ENCODE measurements around the gene SIM2.

SIM2 gene

DNA sequence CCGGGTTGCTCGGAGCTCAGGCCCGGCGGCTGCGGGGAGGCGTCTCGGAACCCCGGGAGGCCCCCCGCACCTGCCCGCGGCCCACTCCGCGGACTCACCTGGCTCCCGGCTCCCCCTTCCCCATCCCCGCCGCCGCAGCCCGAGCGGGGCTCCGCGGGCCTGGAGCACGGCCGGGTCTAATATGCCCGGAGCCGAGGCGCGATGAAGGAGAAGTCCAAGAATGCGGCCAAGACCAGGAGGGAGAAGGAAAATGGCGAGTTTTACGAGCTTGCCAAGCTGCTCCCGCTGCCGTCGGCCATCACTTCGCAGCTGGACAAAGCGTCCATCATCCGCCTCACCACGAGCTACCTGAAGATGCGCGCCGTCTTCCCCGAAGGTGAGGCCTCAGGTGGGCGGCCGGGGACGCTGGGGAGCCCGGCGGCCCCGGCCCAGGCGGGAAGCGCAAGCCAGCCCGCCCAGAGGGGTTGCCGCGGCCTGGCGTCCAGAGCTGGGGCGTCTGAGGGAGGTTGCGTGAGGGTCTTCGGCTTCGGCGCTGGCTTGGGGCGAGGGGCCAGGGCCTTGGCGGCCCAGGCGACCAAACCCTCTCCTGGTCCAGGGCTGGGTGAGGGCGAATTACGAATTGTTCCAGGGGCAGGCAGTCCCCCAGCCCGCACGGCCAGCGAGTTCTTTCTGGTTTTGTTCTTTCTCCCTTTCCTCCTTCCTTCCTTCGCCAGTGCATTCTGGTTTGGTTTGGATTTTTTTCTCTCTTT is 805 bp downstream of the SIM2 start:
- no peak for DNase-seq (ENCODE audit: low spot score)

DNA sequence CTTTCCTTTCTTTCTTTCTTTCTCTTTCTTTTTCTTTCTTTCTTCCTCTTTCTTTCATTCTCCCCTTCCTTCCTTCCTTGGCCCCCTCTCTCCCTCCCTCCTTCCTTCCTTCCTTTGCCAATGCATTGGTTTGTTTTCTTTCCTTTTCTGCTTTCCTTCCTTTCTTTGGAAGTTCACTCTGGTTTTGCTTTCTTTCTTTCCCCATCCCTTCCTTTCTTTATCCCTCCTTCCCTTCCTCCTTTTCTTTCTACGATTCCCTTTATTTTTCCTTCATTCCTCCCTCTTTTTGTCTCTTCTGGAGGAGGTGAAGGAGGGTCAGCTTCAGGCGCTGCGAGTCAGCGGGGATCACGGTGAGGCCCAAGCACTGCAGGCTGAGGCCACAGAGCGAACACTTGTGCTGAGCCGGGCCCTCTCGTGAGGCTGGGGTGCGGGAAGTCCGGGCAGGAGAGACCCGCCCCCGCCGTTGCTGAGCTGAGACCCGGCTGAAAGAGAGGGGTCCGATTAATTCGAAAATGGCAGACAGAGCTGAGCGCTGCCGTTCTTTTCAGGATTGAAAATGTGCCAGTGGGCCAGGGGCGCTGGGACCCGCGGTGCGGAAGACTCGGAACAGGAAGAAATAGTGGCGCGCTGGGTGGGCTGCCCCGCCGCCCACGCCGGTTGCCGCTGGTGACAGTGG is 1.5 kb downstream of the SIM2 start:
- no peak for DNase-seq (ENCODE audit: low spot score)

DNA sequence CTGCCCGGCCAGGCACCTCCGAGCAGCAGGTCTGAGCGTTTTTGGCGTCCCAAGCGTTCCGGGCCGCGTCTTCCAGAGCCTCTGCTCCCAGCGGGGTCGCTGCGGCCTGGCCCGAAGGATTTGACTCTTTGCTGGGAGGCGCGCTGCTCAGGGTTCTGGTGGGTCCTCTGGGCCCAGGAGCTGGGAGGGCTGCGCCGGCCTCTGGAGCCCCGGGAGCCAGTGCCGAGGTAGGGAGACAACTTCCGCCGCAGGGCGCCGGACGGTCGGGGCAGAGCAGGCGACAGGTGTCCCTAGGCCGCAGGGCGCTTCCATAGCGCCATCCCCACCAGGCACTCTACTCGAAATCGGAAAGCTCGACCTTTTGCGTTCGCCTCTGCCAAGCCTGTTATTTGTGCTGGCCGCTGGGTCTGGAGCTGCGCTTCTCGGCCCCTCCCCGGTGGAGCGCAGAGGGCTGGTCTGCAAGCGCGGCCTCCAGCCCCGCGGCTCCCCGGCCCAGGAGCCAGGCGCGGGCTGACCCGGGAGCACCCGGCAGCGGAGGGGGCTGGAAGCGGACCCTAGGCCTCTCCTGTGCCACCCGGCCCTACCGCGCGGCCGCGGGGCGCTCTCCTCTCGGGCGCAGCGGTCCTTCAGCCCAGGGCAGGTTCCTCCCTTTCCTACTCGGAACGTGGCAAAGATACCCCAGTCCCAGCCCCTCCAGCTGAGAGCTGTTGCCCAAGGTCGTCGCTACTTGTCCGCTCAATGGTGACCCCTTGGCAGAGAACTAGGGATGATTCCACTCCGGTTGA is 2.2 kb downstream of the SIM2 start:
- DNase-seq (ENCODE audit: low spot score) = no peak

DNA sequence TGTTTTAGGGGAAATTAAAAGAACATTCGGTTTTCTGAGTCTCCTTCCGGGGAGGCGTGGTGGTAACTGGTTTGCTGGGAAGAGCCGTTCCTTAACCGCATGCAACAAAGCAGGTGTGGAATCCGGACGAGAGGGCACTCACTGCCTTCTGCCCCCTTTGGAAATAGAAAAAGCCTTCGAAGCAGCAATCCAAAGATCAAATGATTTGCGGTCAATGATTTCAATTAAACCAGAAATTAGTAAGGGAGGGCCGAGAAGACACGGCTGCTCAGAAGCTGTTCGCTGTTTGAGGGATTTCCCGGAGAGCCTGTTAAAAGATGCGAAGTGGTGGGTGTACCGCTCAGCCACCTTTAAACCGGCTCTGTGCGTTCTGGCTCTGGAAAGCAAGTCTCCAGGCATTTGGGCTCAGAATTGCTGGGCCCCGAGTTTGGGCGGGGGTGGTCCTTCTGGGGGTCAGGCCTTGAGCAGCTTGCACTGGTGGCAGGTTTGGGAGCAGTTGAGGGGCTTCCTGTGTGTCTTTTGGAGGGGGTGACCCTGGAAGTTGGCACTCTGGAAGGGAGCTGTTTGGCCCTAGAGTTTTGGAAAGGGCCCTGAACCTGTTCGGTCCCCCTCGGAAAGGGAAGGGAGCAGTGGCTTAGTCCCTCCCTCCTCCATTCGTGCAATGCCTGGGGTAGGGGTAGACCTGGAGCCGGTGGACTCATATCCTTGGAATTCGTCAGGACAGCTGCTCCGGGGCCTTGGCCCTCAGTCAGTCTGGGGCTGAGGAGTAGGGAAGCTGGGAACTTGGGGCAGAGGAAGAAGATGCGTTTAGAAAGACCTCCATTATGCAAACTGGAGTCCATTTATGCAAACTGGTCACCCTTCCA is 3.1 kb downstream of the SIM2 start:
- no peak for DNase-seq (ENCODE audit: low spot score)

DNA sequence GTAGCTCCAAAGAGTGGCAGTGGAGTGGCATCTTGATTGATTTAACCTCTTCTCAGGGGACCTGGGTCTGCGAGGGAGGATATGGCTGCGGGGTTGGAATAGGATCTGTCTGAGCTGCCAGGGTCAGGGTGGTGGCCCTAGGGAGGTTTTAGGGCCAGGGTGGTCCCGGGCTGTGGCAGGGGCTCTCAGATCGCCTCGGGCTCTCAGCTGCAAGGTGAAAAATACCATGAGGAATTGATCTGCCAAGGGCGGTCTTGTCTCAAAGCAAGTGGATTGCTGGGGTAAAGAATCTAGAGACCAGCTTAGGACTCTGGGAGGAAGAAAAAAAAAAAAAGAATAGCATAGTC is 3.7 kb downstream of the SIM2 start:
- no peak for DNase-seq (ENCODE audit: low spot score)

DNA sequence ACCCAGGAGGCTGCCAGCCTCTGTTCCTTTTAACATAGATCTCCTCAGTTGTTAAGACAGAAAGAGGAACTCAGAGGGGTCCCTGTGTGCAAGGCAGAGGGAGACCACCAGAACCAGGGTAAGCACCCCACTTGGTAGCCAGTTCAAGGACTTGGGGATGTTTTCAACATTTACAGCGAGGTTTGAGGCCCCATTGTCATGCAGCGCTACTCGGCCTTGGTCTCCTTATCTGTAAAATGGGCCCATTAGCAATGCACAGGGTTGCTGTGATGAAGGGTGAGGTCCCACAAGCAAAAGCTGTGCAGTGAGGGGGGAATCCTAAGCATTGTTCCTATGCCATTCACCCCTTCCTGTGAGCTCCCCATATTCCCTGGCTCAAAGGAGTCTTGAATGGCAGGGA is 4.2 kb downstream of the SIM2 start:
- DNase-seq (ENCODE audit: low spot score) = no peak

DNA sequence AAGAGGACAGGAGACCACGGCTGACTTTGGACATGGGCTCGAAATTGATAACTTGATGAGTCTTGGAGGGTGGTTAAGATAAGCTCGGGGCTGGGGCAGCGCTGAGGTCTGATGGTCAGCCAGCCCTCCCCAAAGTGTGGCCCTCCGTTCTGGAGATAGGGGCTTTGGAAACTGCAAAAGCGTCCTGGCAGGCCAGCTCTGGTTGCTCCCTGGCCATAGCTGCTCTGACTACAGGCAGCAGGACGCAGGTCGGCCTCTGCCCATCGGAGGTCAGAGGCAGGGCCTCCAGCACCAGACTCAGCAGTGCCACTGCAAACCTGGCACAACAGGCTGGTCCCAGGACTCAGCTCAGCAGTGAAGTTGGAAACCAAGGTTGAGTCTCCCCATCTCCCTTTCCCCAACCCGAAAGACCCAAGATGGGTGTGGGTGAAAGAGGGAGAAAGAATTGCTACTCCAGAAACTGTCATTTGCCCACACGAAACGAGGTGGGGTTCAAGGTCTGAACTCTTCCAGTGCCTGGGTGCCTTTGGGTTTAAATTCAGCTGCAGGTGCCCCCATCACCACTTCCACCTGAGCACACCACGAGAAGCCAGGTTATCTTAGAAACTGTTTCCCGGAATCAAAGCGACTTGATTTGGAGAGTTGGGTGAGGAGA is 4.8 kb downstream of the SIM2 start:
- DNase-seq (ENCODE audit: low spot score) = no peak

DNA sequence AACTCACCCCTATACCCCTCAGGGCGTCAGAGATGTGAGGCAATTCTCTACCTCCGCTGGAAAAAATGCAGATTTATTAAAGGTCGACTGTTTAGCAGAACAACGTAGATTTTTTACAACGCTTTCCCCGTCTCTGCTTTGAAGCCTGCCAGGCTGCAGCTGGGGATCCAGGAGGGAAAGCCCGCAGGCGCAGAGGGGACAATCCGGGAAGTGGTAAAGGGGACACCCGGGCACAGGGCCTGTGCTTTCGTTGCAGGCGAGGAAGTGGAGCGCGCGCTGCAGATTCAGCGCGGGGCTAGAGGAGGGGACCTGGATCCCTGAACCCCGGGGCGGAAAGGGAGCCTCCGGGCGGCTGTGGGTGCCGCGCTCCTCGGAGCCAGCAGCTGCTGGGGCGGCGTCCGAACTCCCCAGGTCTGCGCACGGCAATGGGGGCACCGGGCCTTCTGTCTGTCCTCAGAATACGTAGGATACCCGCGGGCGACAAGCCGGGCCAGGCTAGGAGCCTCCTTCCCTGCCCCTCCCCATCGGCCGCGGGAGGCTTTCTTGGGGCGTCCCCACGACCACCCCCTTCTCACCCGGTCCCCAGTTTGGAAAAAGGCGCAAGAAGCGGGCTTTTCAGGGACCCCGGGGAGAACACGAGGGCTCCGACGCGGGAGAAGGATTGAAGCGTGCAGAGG is 5.5 kb downstream of the SIM2 start:
- DNase-seq (ENCODE audit: low spot score) = no peak

DNA sequence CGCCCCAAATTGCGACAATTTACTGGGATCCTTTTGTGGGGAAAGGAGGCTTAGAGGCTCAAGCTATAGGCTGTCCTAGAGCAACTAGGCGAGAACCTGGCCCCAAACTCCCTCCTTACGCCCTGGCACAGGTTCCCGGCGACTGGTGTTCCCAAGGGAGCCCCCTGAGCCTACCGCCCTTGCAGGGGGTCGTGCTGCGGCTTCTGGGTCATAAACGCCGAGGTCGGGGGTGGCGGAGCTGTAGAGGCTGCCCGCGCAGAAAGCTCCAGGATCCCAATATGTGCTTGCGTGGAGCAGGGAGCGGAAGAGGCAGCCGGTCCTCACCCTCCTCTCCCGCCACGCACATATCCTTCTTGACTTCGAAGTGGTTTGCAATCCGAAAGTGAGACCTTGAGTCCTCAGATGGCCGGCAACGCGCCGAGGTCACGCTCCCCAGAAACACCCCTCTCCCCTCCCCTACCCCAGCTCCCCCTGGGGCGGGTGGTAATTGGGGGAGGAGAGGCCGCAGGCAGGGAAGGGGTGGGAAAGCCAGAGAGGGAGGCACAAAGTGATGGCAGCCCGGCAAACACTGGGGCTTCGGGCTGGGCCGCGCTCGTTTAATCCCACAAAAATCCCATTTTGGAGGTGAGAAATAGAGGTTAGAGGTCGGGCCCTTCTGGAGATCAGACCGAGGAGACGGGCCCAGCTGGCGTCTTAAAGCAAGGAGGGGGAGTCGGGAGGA is 6.2 kb downstream of the SIM2 start:
- DNase-seq (ENCODE audit: low spot score) = no peak

DNA sequence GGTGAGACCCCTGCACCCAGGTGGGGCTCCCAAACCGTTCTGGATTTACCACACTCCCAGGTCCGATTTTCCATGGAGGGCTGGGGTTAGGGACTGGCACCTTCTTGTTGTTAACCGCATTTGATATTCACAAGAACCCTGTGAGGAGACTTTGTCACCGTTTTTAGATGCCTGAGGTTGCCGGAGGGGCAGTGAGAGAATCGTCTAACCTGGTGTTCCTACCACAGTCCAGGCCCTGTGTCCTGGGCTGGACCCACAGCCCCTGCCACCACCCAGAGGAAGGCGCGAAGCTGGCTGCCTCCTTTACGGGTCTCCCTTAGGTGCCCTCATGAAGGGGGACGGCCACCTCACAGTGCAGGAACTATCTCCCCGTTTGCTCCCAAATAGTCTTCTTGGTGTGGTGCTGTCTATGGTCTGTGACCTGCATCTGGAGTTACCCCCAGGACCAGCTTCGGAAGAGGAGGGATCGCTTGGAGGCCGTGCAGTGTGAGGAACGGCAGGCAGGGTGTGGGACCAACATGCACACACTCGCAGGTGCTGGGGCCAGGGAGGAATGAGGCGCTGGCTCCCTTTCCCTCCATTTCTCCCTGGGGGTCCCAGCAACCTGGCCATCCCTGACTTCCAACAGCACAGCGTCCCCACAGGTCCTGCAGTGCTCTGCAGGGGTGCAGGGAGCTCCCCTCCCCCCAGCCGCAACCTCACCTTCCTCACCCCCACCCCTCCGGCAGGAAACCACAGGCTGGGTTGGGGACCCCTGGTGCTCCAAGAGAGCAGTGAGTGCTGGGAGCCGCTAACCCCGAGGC is 7.0 kb downstream of the SIM2 start:
- no peak for DNase-seq (ENCODE audit: low spot score)

DNA sequence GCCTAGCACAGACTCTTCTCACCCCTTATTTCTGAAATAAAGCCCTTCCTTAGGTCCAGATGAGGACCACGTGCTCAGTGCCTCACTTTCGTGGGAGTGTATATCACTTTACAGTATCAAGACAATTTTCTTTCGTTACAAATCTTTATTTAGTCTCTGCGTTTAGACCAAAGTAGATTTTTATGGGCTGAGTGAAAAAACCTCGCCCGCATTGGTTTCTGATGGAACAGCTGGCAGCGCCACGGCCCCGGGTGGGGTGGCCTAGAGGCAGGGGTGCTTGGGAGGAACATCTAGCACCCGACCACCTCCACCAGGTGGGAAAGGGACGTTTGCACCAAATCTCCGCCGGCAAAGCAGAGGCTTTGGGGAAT is 7.6 kb downstream of the SIM2 start:
- DNase-seq (ENCODE audit: low spot score) = no peak

DNA sequence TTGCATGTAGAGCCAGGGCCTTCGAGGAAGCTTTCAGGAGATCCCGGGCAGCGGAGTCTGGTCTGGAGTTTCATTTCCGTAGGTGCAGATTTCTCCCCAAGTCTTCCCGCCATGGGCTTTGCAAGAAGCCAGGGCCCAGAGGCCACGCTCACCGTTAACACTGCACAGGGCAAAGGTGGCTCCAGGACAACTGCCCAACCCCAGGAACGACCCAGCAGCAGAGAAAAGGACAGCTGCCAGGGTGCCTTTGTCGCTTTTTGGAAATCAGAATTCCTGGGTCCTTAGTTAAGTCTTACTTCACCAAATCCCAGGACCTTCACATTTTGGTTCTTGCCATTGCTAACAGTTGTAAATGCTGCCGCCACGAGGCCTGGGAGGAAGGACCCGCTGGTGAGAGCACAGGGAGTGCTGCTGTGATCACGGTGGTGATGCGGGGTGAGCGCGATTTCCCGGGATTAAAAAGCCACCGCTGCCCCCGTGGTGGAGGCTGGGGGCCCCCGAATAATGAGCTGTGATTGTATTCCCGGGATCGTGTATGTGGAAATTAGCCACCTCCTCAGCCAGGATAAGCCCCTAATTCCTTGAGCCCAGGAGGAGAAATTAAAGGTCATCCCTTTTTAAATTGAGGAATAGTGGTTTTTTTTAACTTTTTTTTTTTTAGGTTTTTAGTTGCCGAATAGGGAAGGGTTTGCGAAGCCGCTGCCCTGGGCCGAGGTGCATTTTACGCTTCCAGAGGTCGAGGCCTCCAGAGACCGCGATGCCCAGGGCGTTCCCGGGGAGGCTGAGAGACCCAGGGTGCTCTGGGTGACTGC is 8.2 kb downstream of the SIM2 start:
- DNase-seq (ENCODE audit: low spot score) = no peak

DNA sequence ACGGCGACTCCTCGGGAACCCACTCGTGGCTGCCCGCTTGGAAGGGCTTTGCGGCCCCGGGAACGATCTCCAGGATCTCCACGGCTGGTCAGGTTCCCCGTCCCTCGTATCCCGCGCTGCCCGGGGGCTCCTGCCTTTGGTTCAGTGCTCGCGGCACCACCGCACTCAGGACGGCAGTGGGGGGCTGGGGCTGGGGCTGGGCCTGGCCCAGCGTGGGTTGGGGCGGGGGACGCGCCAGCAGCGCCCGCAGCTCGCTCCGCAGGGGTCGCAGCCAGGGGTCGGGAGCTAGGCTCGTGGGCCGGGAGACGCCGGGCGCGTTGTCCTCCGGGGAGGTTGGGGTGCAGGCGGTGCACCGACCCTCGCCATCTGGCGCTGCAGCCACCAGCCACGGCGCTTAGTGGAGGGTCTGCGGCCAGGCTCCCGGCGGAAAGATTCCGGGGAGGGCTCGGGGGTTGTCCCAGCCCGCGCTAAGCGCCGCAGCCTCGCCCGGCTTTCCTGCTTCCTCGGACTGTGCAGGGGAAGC is 8.9 kb downstream of the SIM2 start:
- no peak for DNase-seq (ENCODE audit: low spot score)

DNA sequence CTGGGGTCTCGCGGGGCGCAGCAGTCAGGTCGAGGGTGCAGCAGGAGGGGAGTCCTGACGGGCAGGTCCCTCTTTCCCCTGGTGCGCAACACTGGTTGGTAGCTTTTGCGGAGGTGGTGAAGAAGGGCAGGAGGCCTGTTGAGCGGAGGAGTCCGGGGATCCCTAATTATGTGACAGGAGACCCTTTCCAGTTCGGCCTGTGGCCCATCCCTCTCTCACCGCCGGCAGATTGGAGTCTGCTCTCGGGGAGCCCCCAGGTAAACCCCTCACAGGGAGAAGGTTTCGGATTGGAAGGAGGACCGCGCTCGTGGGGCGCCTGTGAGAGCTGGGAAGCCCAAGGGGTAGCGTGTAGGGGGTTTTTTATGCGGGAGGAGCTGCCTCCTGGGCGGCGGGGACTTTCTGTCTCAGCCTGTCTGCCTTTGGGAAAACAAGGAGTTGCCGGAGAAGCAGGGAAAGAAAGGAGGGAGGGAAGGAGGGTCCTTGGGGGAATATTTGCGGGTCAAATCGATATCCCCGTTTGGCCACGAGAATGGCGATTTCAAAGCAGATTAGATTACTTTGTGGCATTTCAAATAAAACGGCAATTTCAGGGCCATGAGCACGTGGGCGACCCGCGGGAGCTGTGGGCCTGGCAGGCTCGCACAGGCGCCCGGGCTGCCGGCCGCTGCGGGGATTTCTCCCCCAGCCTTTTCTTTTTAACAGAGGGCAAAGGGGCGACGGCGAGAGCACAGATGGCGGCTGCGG is 9.5 kb downstream of the SIM2 start:
- no peak for DNase-seq (ENCODE audit: low spot score)

DNA sequence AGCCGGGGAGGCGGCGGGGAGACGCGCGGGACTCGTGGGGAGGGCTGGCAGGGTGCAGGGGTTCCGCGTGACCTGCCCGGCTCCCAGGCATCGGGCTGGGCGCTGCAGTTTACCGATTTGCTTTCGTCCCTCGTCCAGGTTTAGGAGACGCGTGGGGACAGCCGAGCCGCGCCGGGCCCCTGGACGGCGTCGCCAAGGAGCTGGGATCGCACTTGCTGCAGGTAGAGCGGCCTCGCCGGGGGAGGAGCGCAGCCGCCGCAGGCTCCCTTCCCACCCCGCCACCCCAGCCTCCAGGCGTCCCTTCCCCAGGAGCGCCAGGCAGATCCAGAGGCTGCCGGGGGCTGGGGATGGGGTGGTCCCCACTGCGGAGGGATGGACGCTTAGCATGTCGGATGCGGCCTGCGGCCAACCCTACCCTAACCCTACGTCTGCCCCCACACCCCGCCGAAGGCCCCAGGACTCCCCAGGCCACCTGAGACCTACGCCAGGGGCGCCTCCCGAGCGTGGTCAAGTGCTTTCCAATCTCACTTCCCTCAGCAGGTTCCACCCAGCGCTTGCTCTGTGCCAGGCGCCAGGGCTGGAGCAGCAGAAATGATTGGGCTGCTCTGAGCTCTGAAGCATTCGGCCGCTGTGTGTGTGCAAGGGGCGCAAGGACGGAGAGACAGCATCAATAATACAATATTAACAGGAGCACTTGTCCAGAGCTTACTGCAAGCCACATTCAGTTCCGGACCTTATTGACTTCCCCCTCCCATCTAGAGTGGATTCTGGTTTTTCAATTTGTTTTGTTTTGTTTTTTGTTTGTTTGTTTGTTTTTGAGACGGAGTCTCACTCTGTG is 10.3 kb downstream of the SIM2 start:
- DNase-seq (ENCODE audit: low spot score) = no peak

DNA sequence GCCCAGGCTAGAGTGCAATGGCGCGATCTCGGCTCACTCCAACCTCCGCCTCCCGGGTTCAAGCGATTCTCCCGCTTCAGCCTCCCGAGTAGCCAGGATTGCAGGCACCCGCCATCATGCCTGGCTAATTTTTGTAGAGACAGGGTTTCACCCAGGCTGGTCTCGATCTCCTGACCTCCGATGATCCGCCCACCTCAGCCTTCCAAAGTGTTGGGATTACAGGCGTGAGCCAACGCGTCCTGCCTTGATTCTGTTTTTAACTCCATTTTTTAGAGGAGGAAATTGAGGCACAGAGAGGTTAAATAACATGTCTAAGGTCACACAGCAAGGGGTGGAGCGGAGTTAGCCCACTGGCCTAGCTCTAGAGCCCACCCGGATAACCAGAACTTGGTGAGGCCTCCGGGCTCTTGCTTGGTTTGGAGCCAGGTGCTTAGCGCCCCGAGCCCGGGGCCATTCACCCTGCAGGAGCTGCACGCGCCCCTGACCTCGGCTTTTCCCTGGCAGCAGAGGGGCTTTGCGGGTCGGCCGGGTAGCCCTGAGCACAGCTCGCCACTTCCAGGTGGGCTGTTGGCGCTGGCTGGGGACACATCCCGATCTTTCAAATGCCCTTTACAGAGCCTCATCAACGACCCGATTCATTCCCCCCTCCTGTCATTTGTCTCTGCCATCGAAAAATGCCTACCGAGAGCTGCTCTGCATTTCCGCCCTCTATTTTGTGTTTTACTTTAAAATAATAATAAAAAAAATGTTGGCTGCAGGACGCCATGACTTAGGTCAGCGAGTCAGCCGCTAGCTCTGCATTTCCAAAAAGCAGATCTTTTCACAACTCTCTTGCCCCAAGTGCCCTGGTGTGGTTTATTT is 11.2 kb downstream of the SIM2 start:
- DNase-seq (ENCODE audit: low spot score) = no peak

Measured in CD4-positive, alpha-beta T cell treated with Interleukin-15 for 4 hours (primary cell).